ENCODE results near the gene LEMD2.

- TF ChIP-seq CTCF (IDR thresholded peaks at IDR 0.05; ENCODE audit: low read length) (no peak), EZH2 (IDR thresholded peaks at IDR 0.05; ENCODE audit: borderline replicate concordance, low read length) (no peak)
These were observed at the start of gene LEMD2 for GRCh38 chr6:33788694-33789549.

Measured in OCI-LY1 (cell line).